Stimulated activated CD4-positive, alpha-beta T cell treated with anti-CD3 and anti-CD28 coated beads, TNF-alpha, amount 100 ng/mL, for 4 hours (primary cell): ENCODE results near the gene MAN1C1.

ENCODE experiments used
- DNase-seq, 3 experiments: peaks; one replicate each; pipeline ENCODE4 v3.0.0-alpha.2; 2020; ENCODE audit warnings: low read depth in 3 of 3

MAN1C1 gene

GRCh38 chr1:25616095-25616986 is at the start of gene MAN1C1:
TSS of gene MAN1C1 (plus strand) at chr1:25616791. CDS start at chr1:25617798, 1,007 bp downstream.
- peak; percentile 61 to 66 (median 61) for DNase-seq

DNA sequence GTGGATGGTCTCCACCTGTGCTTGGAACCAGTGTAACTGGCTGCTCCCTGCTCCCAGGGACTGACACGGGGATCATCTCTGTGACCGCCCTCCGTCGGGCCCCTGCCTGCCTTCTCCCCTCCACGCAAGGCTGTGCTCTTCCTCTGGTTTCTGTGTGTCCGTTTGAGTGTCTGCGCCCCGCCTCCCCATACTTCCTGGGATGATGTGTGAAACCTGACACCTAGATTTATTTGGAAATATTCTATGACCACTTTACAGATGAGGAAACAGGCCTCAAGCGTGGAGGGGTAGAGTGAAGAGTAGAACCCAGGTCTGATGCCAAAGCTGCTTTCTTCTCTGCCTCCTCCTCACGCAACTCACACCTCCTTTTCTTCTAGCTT is 48.9 kb upstream of the MAN1C1 start:
- no peak for DNase-seq

DNA sequence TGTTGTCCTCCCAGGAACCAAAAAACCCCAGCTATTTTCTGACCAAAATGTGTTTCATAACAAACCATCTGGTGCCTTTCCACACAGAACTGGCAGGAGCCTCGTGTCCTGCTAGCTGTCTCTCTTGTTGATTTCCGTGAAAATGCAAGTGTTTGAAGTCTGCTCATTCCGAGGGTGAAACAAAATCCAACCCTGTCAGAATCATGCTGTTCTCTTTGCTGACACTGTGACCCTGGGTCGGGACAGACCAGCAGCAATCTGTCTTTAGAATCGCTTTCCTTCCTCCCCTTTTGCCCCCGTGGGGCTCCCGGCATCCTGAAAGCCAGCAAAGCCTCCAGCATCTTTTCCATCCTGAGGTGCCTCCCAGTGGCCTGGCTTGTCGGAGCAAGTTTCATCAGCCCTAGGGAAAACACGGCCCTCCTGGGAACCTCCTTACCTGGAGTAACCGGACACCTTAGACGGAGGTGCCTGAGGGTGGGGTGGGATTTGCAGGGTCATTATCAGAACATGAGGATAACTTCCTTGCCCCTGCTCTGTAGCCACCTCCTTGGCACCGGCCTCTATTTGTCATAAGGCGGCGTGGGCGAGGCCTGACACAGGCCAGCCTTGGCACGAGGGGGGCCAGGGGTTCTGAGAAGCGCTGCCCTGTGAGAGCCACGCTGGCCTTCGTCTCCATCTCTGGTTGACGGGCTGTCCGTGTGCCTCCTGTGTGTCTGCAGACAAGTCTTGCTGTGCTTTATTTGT is 48.3 kb upstream of the MAN1C1 start:
- DNase-seq = no peak

DNA sequence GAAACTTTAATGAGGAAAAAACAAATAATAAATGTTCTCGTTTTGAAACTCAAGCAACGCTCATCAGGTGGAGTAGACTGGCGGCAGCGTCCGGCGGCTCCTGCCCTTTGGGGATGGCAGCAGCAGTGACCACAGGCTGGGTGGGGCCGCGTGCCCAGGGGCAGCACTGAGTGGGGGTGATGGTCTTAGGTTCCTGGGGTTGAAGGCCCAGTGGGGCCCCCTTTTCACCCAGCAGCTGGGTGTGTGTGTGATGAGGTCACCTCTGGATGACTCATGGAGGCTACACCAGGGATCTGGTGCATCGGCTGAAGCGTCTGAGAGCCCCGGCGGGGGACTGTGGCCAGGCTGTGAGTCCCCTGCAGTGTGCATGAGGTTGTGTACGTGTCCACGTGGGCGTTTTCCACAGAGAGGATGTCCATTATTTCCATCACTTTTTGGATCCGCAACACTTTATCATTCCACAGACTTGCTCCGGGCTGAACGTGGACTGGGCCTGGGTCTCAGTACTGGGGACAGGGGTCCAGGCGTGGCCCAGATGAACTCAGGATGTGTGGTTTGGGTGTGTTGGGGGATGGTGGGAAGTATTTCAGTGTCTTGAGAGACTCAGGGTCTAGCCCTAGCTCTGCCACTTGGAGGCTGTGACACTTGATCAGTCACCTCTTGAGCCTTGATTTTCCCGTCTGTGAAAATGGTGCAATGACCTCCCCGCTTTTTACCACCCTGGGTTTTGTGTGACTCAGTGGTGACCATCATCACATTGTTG is 47.6 kb upstream of the MAN1C1 start:
- DNase-seq = no peak

DNA sequence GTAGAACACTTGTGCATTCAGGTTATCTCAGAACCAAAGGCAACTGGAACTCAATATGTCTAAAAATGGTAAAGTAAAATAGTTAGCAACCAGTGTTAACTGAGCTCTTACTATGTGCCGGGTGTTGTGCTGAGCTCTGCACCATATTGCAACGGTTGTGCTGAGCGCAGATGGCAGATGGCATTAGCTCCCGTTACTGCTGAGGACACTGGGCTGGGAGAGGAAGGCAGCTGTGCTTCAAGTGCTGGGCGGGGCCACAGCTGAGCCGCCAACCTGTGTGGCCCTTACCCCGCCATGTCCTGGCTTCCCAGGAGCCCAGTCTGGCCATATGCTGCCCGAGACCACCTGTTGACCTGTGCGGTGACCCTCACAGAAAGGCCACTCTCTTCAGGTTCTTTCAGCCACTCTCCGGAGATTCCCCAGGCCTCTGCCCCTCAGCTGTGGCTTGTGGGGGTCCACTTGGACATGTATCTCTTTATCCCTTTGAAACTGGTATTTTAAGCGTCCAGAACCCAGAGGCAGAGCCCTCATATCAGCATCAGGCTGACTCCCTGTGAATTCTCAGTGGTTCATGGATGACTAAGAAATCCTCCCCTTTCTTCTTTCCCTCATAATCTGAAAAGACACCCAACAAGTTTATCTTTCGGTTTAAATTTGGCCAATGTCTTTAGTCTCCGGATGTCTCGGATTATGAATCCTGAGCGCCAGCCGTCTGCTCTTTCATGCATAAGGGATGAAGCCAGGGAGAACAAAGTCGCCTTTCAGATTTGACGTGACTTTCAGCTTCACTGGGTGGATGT is 46.8 kb upstream of the MAN1C1 start:
- DNase-seq = no peak

DNA sequence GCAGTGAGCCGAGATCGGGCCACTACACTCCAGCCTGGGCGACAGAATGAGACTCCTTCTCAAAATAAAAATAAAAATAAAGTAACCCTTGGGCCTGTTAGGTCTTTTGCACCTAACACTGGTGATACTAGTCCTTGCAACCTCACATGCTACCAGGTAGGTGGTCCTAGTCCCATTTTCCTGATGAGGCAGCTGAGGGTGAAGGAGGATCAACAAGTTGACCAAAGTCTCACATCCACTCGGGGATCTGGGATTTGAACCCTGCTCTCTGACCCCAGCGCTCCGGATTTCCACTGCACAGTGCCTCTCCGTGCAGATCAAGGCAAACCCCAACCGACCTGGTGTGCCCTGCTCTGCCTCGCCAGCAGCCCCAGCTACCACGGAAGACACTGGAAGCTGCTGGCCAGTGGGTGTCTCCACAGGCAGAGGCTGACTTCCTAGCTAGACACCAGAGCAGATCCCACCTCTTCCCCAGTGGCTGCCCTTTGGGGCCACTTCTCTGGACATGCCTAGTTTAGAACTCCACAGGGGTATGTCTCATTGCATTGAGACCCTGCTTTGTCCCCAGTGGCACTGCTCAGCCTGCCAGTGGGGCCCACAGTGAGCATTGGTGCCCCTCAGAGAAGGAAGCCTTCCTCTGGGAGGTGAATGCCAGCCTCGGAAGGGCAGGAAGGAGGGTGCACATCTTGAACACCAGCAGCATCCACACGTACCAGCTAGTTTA is 45.6 kb upstream of the MAN1C1 start:
- DNase-seq = no peak

GRCh38 chr1:25571522-25571970 is 45.0 kb upstream of the MAN1C1 start:
- no peak for DNase-seq

DNA sequence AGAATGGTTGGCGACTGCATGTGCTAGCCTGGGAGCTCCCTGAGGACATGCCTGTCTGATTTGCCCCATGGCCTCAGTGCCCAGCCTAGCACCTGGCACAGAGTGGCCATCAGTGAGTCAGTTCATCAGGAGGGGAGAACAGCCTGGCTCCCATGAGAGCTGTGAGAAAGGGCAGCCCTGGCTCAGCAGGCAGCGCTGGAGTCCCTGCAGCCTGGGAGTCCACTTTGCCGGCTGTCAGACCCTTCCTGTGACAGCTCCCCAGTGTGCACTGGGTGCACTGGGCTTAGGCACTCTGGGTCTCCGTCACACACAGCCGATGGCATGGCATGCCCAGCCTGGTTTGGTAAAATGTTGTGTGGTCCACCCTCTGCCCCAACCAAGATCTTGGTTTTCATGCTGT is 44.5 kb upstream of the MAN1C1 start:
- DNase-seq = no peak

DNA sequence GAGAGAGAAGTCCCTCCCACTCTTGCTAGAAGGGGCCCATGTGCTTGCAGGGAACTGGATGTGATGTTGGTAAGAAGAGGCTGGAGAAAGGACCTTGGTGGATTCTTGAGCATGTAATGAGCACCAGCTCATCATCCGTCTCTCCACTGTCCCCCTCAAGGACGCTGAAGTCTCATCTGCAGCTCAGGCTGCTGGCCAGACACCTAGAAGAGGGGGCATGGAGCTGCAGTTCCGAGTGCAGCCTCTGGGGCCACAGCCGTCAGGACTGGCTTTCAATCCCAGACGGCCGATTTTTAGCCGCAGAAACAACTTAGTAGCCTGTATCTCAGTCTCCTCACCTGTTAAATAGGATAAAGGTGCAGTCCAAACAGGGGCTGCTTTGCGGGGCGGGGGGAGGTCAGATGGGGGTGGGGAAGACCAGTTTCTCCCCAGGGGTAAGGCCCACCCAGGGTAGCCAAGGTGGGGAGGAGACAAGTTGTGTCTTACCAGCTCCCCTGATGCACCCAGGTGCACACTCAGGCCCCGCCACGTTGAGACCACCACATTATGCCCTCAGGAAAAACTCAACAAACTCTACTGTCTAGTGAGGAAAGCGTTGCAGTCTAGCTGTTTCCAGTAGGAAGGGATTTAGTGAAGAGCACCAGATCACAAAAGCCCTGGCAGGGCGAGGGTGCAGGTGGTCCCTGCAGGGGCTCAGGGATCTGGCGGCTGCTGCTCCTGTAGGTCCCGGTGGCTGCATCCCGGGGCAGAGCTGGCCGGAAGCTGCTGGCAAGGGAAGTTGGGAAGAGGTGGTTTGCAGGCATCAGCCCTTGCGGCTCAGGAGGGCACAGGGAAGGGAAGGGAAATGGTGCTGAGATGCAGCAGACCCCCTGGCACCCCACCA is 43.6 kb upstream of the MAN1C1 start:
- DNase-seq = no peak

GRCh38 chr1:25573591-25573930 is 43.0 kb upstream of the MAN1C1 start:
- no peak for DNase-seq

DNA sequence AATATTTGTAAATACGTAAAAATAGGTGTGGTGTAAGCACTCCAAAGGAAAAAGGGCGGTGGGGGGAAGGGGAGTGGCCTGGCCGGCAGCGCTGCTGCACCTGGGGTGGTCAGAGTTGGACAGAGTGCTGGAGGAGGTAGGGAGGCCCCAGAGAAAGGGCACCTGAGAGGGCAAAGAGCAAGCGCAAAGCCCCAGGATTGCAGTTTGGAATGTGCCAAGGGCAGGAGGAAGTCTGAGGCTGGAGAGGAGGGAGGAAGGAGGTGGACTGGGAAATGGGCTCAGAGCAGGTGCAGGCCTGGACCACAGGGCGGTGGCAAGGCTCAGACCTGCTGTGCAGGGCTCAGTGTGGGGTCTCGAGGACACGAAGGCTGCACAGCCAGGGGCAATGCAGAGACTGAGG is 42.6 kb upstream of the MAN1C1 start:
- DNase-seq = no peak

DNA sequence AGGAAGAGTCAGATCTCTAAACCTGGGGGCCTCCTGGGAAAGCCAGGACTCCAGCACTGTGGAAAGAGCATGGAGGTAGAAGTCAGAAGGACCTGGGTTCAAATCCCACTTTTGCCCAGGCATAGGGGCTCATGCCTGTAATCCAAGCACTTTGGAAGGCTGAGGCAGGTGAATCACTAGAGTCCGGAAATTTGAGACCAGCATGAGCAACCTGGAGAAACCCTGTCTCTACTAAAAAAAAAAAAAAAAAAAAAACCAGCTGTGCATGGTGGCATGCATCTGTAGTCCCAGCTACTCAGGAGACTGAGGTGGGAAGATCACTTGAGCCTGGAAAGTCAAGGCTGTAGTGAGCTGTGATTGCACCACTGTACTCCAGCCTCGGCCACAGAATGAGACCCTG is 41.4 kb upstream of the MAN1C1 start:
- DNase-seq = no peak

DNA sequence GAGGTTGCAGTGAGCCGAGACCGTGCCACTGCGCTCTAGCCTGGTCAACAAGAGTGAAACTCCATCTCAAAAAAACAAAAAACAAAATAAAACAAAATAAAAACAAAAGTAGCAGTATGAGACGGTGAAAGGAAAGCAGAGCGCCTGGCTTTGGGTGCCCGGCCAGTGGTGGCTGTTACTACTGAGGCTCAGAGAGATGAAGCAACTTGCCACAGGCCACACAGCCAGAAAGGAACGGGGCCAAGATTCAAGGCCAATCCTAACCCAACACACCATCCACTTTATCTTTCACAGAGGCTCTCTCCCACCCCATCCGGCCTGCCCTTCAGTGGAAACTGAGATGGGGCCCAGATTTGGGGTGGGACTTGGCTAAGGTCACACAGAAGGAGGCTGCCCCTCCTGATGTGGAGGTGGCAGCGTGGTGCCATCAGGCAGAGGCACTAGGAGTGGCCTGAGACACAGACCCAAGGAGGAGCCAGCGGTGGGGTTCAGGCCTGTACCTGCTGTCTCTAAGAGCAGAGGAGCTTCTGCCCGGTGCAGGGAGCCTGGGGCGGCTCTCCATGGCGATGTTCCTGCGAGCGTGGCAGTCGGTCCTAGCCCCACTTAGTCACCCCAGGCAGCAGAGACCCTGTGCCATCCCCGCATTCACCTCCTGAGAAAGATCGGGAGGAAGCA is 40.0 kb upstream of the MAN1C1 start:
- DNase-seq = no peak

DNA sequence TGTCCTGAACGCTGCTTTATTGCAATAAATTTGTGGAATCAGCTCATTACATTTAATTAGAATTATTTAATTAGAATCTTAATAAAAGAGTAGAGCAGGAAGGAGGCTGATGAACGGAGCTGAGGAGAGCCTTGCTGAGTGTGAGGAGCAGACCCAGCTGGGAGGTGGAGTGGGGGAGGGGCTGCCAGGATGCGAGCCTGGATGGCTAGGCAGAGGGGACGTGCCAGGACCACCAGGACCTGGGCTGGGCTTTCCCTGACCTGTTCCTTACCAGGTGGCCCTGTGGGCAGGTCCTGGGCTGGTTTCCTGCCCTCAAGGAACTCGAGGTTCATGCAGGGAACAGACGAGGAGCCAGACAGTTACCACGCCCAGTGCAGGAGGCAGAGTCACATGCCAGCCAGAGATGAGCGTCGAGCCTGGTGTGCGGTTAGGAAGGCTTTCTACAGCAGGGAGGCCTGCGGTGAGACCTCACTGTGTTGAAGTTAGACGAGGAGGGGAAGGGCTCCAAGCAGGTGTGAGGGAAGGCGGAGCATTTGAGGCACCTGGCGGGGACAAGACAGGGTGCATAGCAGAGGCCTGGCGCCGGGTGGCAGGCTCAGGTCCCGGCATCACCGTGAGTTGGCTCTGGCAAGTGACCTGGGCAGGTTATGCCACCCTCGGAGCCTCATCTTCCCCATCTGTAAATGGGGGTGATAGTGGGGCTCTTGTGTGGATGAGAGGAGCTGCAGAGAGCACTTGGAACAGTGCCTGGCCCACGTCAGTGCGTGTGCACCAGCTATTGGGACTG is 39.3 kb upstream of the MAN1C1 start:
- DNase-seq = no peak

- DNase-seq = no peak
These were observed 37.0 kb upstream of the MAN1C1 start for GRCh38 chr1:25579292-25580252.

DNA sequence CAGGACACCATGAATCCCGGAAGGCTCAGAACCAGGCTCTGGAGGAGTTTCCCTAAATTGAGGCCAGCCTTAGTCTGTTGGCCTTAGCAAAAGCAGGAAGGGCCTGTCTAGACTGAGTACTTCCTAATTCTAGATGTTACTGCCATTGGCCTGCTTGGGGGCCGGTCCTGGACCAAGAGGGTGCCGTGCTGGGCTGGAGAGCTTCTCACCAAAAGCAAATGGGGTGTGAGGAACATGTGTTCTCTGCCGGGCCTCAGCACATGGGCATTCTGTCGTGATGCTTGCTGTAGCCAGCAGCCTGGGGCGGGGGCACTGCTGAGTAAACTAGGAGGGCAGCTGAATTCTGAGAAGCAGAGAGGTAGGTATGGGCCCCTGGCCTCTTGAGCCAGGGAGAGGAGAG is 35.7 kb upstream of the MAN1C1 start:
- DNase-seq = no peak

GRCh38 chr1:25581764-25582163 is 34.8 kb upstream of the MAN1C1 start:
- DNase-seq = no peak
